Small intestine (tissue), 7 donors: ENCODE measurements around the gene PPP1R9A. TPM values are rescaled to one million over a fixed set of nuclear protein-coding genes. Genes with fewer than 3 reads are reported as not detected.
"Not testable (repeated sequence)": the region's sequence is repeated elsewhere in the genome, so short reads cannot be mapped to it uniquely, and the experiment has no call there.

ENCODE experiments used
- DNase-seq, 2 donors: peaks; one replicate each; pipeline versions ENCODE4 v3.0.0 to v3.0.0-alpha.2; 2013
- FAIRE-seq: peaks from 2 replicates; lab custom pipeline; 2012; peaks lifted over from hg19 to GRCh38; lab: Jason Lieb, UNC
- H3K27ac ChIP-seq, 3 donors: one replicate each; pipeline ENCODE4 v1.5.1; 2013; ENCODE audit warnings: low read length in 2 of 3, mild to moderate bottlenecking in 2 of 3, control low read depth in 1 of 3, inconsistent platforms in 1 of 3, low read depth in 1 of 3, moderate library complexity in 1 of 3
- H3K27me3 ChIP-seq, 3 donors: one replicate each; pipeline ENCODE4 v1.6.1; 2013; ENCODE audit warnings: low read length in 3 of 3, inconsistent platforms in 1 of 3; ENCODE audit not compliant: control insufficient read depth in 3 of 3, insufficient read depth in 3 of 3
- H3K36me3 ChIP-seq, 3 donors: one replicate each; pipeline ENCODE4 v1.6.1; 2013; ENCODE audit warnings: low read length in 3 of 3, inconsistent platforms in 1 of 3, low read depth in 1 of 3, mild to moderate bottlenecking in 1 of 3, moderate library complexity in 1 of 3; ENCODE audit not compliant: control insufficient read depth in 3 of 3, insufficient read depth in 2 of 3
- H3K4me1 ChIP-seq, 3 donors: one replicate each; pipeline ENCODE4 v1.6.1; 2013; ENCODE audit warnings: low read length in 2 of 3, inconsistent platforms in 1 of 3, low read depth in 1 of 3, mild to moderate bottlenecking in 1 of 3, moderate library complexity in 1 of 3; ENCODE audit not compliant: control insufficient read depth in 3 of 3, insufficient read depth in 2 of 3
- H3K4me3 ChIP-seq, 3 donors: one replicate each; pipeline ENCODE4 v1.5.1; 2013; ENCODE audit warnings: low read length in 3 of 3, control low read depth in 1 of 3, inconsistent platforms in 1 of 3, low read depth in 1 of 3, mild to moderate bottlenecking in 1 of 3, moderate library complexity in 1 of 3
- H3K9me3 ChIP-seq, 2 donors: one replicate each; pipeline ENCODE4 v1.6.1; 2013; ENCODE audit warnings: low read depth in 1 of 2, low read length in 1 of 2; ENCODE audit not compliant: control insufficient read depth in 2 of 2, insufficient read depth in 1 of 2
- WGBS, 3 donors: extraction: QIAGEN DNeasy Blood & Tissue Kit; methylation state at CpG; one replicate each; pipeline ENCODE4 v1.1.7; 2013; 5-methylcytosine and 5-hydroxymethylcytosine counted together
- polyA plus RNA-seq, 4 donors: library from polyadenylated mRNA; stranded (reverse) in 3 of 4; unstranded in 1 of 4; fragments of 200-250 nt in 3 of 4; fragments of 120-200 nt in 1 of 4; gene quantifications; one replicate each; pipeline versions ENCODE4 v1.2.1 to v1.2.3, GENCODE V29; 2013
- donor health status: healthy with polysubstance abuse.
- donor health status: control.
- donor health status: control.
- donor health status: Bipolar disorder and iron deficiency.
- donor health status: healthy.

PPP1R9A gene
- polyA plus RNA-seq, 4 donors = 0.27 to 13.3 (median 1.6) TPM

DNA sequence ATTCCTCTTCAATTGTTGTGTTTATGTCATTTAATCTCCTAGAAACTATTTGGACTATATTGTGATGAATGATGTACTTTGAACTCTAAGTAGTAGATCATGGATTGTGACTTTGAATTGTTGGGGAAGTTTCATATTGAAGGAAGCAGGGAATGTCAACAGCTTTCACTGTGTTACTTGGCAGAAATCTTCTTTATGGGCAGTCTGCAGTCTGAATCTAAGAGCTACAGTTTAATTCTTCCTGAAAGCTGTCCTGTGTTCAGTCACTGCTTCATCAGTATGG, 91.6 kb downstream of the PPP1R9A start:
- FAIRE-seq (no peak), DNase-seq (peak; percentile 48 to 57)
- no peak overlapping the region for H3K4me3 ChIP-seq
- H3K27ac ChIP-seq = no peak overlapping the region
- H3K27me3 ChIP-seq = no peaks in the 10 kb centered on the region
- H3K4me1 ChIP-seq = peaks cover 0 to 13% (median 2%) of the 10 kb centered on the region in 3 donors
- no peaks in the 10 kb centered on the region for H3K9me3 ChIP-seq
- no peaks in the 10 kb centered on the region for H3K36me3 ChIP-seq

DNA sequence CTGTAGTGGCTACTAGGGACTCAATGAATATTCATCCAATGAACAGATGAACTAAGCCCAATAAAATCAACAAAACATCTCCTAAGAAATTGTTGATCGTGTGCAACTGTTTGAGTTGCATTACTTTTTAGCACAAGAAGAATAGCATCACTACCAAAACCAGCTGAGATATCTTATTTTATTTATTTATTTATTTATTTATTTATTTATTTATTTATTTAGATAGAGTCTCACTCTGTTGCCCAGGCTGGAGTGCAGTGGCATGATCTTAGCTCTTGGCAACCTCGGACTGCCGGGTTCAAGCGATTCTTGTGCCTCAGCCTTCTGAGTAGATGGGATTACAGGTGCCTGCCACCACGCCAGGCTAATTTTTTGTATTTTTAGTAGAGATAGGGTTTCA, 92.2 kb downstream of the PPP1R9A start:
- not testable (repeated sequence) for FAIRE-seq
- peaks cover 0 to 13% (median 2%) of the 10 kb centered on the region in 3 donors for H3K4me1 ChIP-seq

GRCh38 chr7:95001258-95001657, 93.9 kb downstream of the PPP1R9A start:
- H3K36me3 ChIP-seq = no peaks in the 10 kb centered on the region
- H3K27ac ChIP-seq = no peak overlapping the region
- H3K4me1 ChIP-seq = peaks cover 0 to 13% (median 2%) of the 10 kb centered on the region in 3 donors
- H3K9me3 ChIP-seq = no peaks in the 10 kb centered on the region
- WGBS, 3 donors = 34 to 70% (median 43%) methylated on average over 3 of the region's 3 CpGs
- H3K4me3 ChIP-seq = no peak overlapping the region
- peak in 1 of 2 donors; percentile 17 for DNase-seq
- H3K27me3 ChIP-seq = no peaks in the 10 kb centered on the region
- no peak for FAIRE-seq

More for the DNA sequence above, 92.2 kb downstream of the PPP1R9A start:
- not testable (repeated sequence) for H3K27me3 ChIP-seq, H3K36me3 ChIP-seq, DNase-seq, H3K9me3 ChIP-seq, H3K27ac ChIP-seq, H3K4me3 ChIP-seq
- WGBS, 3 donors = 94 to 97% (median 96%) methylated on average over 5 of the region's 5 CpGs

DNA sequence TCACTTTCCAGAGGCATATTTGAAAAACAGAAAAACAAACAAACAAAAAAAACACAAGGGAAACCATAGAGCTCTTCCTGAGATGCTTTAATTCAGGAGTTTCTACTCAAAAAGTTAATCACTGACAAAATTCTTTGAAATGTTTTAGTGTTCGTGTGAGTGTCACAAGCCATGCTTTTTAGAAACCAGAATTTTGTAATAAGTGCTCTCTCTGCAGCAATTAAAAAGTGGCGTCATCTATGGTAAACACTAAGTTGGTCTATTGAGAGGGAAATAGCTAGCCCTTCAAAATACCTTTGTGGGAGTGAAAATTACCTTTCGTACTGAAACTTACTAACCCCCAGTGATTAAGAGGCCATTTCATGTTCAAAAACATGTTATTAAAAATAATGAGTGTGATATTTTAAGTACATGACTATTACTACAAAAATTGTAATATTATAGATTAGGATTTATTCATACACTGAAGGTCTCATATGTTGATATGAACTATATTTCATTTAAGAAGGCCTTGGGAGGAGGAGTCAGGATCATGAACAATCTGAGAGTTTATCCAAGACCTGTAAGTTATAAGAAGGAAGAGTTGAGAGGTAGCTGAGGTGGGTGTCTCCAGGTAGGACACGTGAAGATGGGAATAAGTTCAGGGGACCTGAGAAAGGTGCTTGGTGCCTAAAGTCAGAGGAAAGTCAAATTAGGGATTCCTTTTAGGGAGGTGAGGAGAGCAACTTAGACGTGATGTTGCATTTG, 94.6 kb downstream of the PPP1R9A start:
- Histone ChIP-seq H3K27ac (no peak overlapping the region), H3K4me3 (no peak overlapping the region), H3K27me3 (no peaks in the 10 kb centered on the region), H3K36me3 (no peaks in the 10 kb centered on the region), H3K4me1 (peaks cover 0 to 13% (median 2%) of the 10 kb centered on the region in 3 donors), H3K9me3 (no peaks in the 10 kb centered on the region)
- no peak for DNase-seq
- FAIRE-seq = no peak
- WGBS, 3 donors = 89 to 92% (median 91%) methylated on average over 5 of the region's 5 CpGs

- Histone ChIP-seq H3K36me3 (no peaks in the 10 kb centered on the region), H3K27me3 (no peaks in the 10 kb centered on the region), H3K27ac (no peak overlapping the region), H3K9me3 (no peaks in the 10 kb centered on the region), H3K4me3 (no peak overlapping the region), H3K4me1 (peaks cover 0 to 8% (median 2%) of the 10 kb centered on the region in 3 donors)
- no peak for FAIRE-seq
- 88 to 100% (median 92%) methylated on average over 1 of the region's 1 CpG for WGBS, 3 donors
- no peak for DNase-seq
Observed at GRCh38 chr7:95002775-95003174, 95.4 kb downstream of the PPP1R9A start.

DNA sequence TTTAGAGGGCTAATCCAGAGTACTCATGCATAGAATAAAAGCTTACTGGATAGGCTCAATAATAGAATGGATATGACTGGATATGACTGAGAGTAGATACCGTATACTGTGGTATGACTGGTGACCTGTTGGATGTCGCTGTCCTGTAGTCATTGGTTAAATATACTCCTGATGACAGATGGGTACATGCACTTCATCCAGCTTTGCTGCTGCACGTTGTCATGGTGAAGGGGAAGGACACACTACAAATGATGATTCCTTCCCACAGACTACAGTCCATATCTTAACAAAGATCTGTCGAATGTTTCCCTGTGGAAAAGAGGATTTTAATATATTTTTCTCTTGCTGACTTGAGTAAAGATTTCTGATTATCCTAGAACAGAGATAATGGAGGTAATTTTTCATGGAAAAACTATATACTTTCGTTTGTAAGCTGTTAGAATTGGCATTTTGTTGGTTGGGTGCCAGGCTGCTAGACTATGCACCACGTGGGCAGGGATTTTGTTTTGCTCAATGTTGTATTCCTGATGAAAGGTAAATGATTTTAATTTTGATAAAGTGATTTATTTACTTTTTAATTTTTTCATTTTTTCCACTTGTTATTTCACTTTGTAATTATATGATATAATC, 97.3 kb downstream of the PPP1R9A start:
- no peaks in the 10 kb centered on the region for H3K9me3 ChIP-seq
- H3K4me1 ChIP-seq = no peaks in the 10 kb centered on the region
- H3K4me3 ChIP-seq = no peak overlapping the region
- no peak for DNase-seq
- WGBS, 3 donors = 62 to 64% (median 63%) methylated on average over 6 of the region's 6 CpGs
- no peaks in the 10 kb centered on the region for H3K36me3 ChIP-seq
- FAIRE-seq = no peak
- H3K27ac ChIP-seq = no peak overlapping the region
- no peaks in the 10 kb centered on the region for H3K27me3 ChIP-seq

DNA sequence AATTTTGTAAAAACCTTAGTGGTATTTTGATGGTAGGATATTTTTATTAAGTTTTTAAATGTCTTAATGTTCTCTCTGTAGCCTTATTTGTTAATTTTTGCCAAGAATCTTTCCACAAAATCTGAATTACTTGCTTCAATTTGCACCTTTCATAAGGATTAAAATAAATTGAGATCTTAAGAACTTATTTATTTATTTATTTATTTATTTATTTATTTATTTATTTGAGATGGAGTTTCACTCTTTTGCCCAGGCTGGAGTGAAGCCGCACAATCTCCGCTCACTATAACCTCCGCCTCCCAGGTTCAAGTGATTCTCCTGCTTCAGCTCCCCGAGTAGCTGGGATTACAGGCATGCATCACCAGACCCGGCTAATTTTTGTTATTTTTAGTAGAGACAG, 98.6 kb downstream of the PPP1R9A start:
- FAIRE-seq = no peak
- Histone ChIP-seq H3K4me1 (no peaks in the 10 kb centered on the region), H3K9me3 (no peaks in the 10 kb centered on the region), H3K27me3 (peaks cover 0 to 3% (median 0%) of the 10 kb centered on the region in 3 donors), H3K36me3 (no peaks in the 10 kb centered on the region), H3K27ac (no peak overlapping the region), H3K4me3 (no peak overlapping the region)
- DNase-seq = no peak
- WGBS, 3 donors = 93 to 98% (median 95%) methylated on average over 5 of the region's 5 CpGs

DNA sequence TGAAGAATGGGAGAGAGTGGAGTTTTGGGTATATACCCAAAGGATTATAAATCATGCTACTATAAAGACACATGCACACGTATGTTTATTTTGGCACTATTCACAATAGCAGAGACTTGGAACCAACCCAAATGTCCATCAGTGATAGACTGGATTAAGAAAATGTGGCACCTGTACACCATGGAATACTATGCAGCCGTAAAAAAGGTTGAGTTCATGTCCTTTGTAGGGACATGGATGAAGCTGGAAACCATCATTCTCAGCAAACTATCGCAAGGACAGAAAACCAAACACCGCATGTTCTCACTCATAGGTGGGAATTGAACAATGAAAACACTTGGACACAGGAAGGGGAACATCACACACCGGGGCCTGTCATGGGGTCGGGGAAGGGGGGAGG, 101.4 kb downstream of the PPP1R9A start:
- H3K27me3 ChIP-seq, H3K4me1 ChIP-seq, H3K4me3 ChIP-seq, FAIRE-seq, DNase-seq, H3K27ac ChIP-seq, H3K36me3 ChIP-seq, H3K9me3 ChIP-seq: not testable (repeated sequence)
- WGBS, 3 donors = 86 to 93% (median 93%) methylated on average over 6 of the region's 6 CpGs
